A673 (cell line): ENCODE measurements around the gene FDX2.

Experiments
- CTCF ChIP-seq: fragments of 300-800, 200-600 bp; sonication (generic); conservative IDR thresholded peaks from 2 replicates; pipeline ENCODE4 v1.5.1; 2017; ENCODE audit warnings: low read depth, mild to moderate bottlenecking, antibody characterized with exemption, low read length, moderate library complexity, mixed read lengths
- EZH2 ChIP-seq: fragments of 200-600 bp; sonication (generic); IDR thresholded peaks from 2 replicates; pipeline ENCODE4 v1.6.1; 2017; ENCODE audit warnings: borderline replicate concordance, low read depth, mild to moderate bottlenecking, mixed read lengths, antibody characterized with exemption, low read length; ENCODE audit not compliant: poor library complexity, severe bottlenecking

- TF ChIP-seq CTCF (no peak), EZH2 (no peak)
Measured at GRCh38 chr19:10325732-10326131, 9.9 kb upstream of the FDX2 start.
